ENCODE results near the gene CDH12.
"Not testable (repeated sequence)": the region's sequence is repeated elsewhere in the genome, so short reads cannot be mapped to it uniquely, and the experiment has no call there.

The CDH12 gene

DNA sequence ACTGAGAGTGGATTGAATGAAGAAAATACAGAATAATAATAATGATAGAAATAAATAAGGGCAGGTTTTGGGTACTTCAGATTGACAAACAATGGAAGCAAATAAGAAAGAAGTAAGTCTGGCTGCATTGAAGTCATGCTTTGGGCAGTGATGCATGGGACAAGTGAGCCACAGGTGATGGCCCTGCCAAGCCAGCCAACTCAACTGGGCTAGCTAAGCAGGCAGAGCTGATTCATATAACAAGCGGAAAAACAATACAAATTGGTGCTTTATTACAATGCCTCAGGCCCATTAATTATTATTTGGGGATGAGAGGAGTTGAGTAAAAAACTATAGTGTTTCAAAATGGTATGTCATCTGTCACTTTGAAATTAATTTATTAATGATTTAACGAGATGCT, 502.0 kb downstream of the CDH12 start:
- Histone ChIP-seq H3K36me3 (no peaks in the 10 kb centered on the region), H3K27me3 (ENCODE audit: insufficient read depth, low read depth, severe bottlenecking) (no peaks in the 10 kb centered on the region), H3K9me3 (ENCODE audit: severe bottlenecking) (no peaks in the 10 kb centered on the region), H3K4me3 (ENCODE audit: low read depth, low read length) (no peak overlapping the region), H3K27ac (no peak overlapping the region)
- TF ChIP-seq, protein P1, sequence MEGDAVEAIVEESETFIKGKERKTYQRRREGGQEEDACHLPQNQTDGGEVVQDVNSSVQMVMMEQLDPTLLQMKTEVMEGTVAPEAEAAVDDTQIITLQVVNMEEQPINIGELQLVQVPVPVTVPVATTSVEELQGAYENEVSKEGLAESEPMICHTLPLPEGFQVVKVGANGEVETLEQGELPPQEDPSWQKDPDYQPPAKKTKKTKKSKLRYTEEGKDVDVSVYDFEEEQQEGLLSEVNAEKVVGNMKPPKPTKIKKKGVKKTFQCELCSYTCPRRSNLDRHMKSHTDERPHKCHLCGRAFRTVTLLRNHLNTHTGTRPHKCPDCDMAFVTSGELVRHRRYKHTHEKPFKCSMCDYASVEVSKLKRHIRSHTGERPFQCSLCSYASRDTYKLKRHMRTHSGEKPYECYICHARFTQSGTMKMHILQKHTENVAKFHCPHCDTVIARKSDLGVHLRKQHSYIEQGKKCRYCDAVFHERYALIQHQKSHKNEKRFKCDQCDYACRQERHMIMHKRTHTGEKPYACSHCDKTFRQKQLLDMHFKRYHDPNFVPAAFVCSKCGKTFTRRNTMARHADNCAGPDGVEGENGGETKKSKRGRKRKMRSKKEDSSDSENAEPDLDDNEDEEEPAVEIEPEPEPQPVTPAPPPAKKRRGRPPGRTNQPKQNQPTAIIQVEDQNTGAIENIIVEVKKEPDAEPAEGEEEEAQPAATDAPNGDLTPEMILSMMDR (IDR thresholded peaks at IDR 0.05; ENCODE audit: low read depth, low read length) = no peak
- DNase-seq = no peak

DNA sequence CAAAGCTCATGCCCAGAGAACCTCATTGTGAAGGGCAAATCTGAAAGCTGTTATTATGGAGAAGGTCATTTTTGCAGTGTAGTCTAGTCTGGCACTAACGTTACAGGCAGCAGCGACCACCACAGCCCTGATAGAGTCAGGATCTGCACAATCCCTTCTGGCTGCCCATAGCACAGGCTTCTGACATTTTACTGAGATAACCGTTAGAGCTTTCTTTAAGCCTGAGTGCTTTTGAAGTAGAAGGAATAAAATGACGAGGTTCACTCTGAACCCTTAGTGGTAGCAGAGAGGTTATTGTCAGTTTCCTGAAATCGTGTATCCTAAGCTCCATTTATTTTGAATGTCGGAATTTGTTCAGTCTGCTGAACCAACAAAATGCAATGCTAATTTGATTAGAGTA, 505.1 kb downstream of the CDH12 start:
- H3K27ac ChIP-seq = no peak overlapping the region
- no peak for DNase-seq
- no peaks in the 10 kb centered on the region for H3K9me3 ChIP-seq (ENCODE audit: severe bottlenecking)
- TF ChIP-seq, protein P1 (IDR thresholded peaks at IDR 0.05; ENCODE audit: low read depth, low read length) = no peak
- H3K27me3 ChIP-seq (ENCODE audit: insufficient read depth, low read depth, severe bottlenecking) = no peaks in the 10 kb centered on the region
- H3K4me3 ChIP-seq (ENCODE audit: low read depth, low read length) = no peak overlapping the region
- H3K36me3 ChIP-seq = no peaks in the 10 kb centered on the region

GRCh38 chr5:22344000-22344399, 509.1 kb downstream of the CDH12 start:
- DNase-seq = no peak
- Histone ChIP-seq H3K27ac (no peak overlapping the region), H3K36me3 (no peaks in the 10 kb centered on the region), H3K4me3 (ENCODE audit: low read depth, low read length) (no peak overlapping the region), H3K27me3 (ENCODE audit: insufficient read depth, low read depth, severe bottlenecking) (no peaks in the 10 kb centered on the region), H3K9me3 (ENCODE audit: severe bottlenecking) (no peaks in the 10 kb centered on the region)
- TF ChIP-seq, protein P1 (IDR thresholded peaks at IDR 0.05; ENCODE audit: low read depth, low read length) = no peak

DNA sequence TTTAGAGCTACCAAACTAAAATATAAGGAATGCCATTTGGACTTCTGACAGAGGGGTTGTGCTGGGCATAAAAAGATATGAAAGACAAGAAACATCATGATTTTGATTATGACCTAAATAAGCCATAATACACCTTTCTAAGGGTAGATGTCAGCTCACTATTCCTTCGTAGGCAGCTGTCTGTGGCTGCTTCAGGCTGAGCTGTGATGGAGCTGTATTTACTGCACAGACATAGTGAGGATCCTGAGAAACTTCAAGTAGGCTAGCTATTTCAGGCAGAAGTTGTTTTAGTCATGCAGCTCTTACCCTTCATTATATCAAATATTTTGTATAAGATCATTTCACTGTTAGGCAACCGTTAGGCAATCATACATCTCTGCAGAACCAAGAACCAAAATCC, 511.7 kb downstream of the CDH12 start:
- H3K27ac ChIP-seq = no peak overlapping the region

DNA sequence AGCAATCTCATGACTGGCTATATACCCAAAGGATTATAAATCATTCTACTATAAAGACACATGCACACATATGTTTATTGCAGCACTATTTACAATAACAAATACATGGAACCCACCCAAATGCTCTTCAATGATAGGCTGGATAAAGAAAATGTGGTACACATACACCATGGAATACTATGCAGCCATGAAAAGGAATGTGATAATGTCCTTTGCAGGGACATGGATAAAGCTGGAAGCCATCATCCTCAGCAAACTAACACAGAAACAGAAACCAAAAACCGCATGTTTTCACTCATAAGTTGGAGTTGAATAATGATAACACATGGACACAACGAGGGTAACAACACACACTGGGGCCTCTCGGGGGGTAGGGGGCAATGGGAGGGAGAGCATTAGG, 520.2 kb downstream of the CDH12 start:
- H3K4me3 ChIP-seq (ENCODE audit: low read depth, low read length); DNase-seq: not testable (repeated sequence)
- H3K9me3 ChIP-seq (ENCODE audit: severe bottlenecking) = peaks cover 19% of the 10 kb centered on the region

More for the DNA sequence above, 511.7 kb downstream of the CDH12 start:
- no peaks in the 10 kb centered on the region for H3K36me3 ChIP-seq
- DNase-seq = no peak
- H3K27me3 ChIP-seq (ENCODE audit: insufficient read depth, low read depth, severe bottlenecking) = no peaks in the 10 kb centered on the region
- H3K9me3 ChIP-seq (ENCODE audit: severe bottlenecking) = peaks cover 5% of the 10 kb centered on the region
- TF ChIP-seq, protein P1 (IDR thresholded peaks at IDR 0.05; ENCODE audit: low read depth, low read length) = no peak
- H3K4me3 ChIP-seq (ENCODE audit: low read depth, low read length) = no peak overlapping the region

GRCh38 chr5:22329683-22330082, 523.5 kb downstream of the CDH12 start:
- no peaks in the 10 kb centered on the region for H3K36me3 ChIP-seq
- TF ChIP-seq, protein P1 (IDR thresholded peaks at IDR 0.05; ENCODE audit: low read depth, low read length) = no peak
- DNase-seq = no peak
- H3K4me3 ChIP-seq (ENCODE audit: low read depth, low read length) = no peak overlapping the region
- H3K27ac ChIP-seq = no peak overlapping the region
- H3K27me3 ChIP-seq (ENCODE audit: insufficient read depth, low read depth, severe bottlenecking) = no peaks in the 10 kb centered on the region
- peaks cover 7% of the 10 kb centered on the region for H3K9me3 ChIP-seq (ENCODE audit: severe bottlenecking)

More for the DNA sequence above, 520.2 kb downstream of the CDH12 start:
- not testable (repeated sequence) for H3K27ac ChIP-seq; H3K36me3 ChIP-seq; H3K27me3 ChIP-seq (ENCODE audit: insufficient read depth, low read depth, severe bottlenecking)
